Keratinocyte (primary cell): ENCODE data around the gene MYH9.

Source experiments
- EZH2 ChIP-seq: IDR thresholded peaks from one replicate; pipeline ENCODE4 v1.6.1; 2012; ENCODE audit warnings: inconsistent platforms, mild to moderate bottlenecking, low read length, moderate library complexity
- TF ChIP-seq, protein P1 (sequence below), 3 experiments: IDR thresholded peaks in 1 of 3; conservative IDR thresholded peaks in 1 of 3; optimal IDR thresholded peaks in 1 of 3; 2 replicates in 2 of 3; 3 replicates in 1 of 3; pipeline versions ENCODE3 to v1.5.1; 2011; ENCODE audit warnings: low read length in 3 of 3, mild to moderate bottlenecking in 3 of 3, moderate library complexity in 2 of 3, control low read depth in 1 of 3, inconsistent platforms in 1 of 3; ENCODE audit not compliant: insufficient read depth in 2 of 3; ENCODE audit errors: extremely low read depth in 1 of 3

GRCh38 chr22:36258701-36259614 lies 128.8 kb downstream of the MYH9 start:
- TF ChIP-seq EZH2: no peak
- TF ChIP-seq, protein P1, sequence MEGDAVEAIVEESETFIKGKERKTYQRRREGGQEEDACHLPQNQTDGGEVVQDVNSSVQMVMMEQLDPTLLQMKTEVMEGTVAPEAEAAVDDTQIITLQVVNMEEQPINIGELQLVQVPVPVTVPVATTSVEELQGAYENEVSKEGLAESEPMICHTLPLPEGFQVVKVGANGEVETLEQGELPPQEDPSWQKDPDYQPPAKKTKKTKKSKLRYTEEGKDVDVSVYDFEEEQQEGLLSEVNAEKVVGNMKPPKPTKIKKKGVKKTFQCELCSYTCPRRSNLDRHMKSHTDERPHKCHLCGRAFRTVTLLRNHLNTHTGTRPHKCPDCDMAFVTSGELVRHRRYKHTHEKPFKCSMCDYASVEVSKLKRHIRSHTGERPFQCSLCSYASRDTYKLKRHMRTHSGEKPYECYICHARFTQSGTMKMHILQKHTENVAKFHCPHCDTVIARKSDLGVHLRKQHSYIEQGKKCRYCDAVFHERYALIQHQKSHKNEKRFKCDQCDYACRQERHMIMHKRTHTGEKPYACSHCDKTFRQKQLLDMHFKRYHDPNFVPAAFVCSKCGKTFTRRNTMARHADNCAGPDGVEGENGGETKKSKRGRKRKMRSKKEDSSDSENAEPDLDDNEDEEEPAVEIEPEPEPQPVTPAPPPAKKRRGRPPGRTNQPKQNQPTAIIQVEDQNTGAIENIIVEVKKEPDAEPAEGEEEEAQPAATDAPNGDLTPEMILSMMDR (optimal IDR thresholded peaks at IDR 0.05 in 1 of 3, IDR thresholded peaks at IDR 0.05 in 1 of 3, conservative IDR thresholded peaks at IDR 0.05 in 1 of 3; ENCODE audit: extremely low read depth in 1 of 3, insufficient read depth in 2 of 3, low read length in 3 of 3): no peak
